Naive B cell (primary cell): Measurements from ENCODE around the gene CASP8AP2. TPM values are rescaled to one million over a fixed set of nuclear protein-coding genes. Genes with fewer than 3 reads are reported as not detected.
"Not testable (repeated sequence)": the region's sequence is repeated elsewhere in the genome, so short reads cannot be mapped to it uniquely, and the experiment has no call there.

ENCODE experiments used
- ATAC-seq, 2 donors: fragments of 150-1000 bp; cut with Tn5 transposase; 2 replicates each; pipeline ENCODE4 v1.10.0; 2021; ENCODE audit warnings: low read depth in 2 of 2, mild to moderate bottlenecking in 2 of 2, moderate library complexity in 2 of 2
- DNase-seq: peaks from one replicate; pipeline ENCODE4 v3.0.0; 2022
- H3K27ac Mint-ChIP-seq, 6 donors: one replicate each; pipeline ENCODE4 v1.8.0; 2020 to 2022; ENCODE audit warnings: mild to moderate bottlenecking in 6 of 6, mixed read lengths in 6 of 6, moderate library complexity in 5 of 6, inconsistent platforms in 2 of 6
- H3K27me3 Mint-ChIP-seq, 3 donors: one replicate each; pipeline ENCODE4 v1.8.0; 2021 to 2022; ENCODE audit warnings: mixed read lengths in 3 of 3, mild to moderate bottlenecking in 1 of 3
- H3K36me3 Mint-ChIP-seq, 2 donors: one replicate each; pipeline ENCODE4 v1.8.0; 2020 to 2022; ENCODE audit warnings: mixed read lengths in 2 of 2, inconsistent platforms in 1 of 2, mild to moderate bottlenecking in 1 of 2
- H3K4me1 Mint-ChIP-seq, 3 donors: one replicate each; pipeline ENCODE4 v1.8.0; 2020 to 2022; ENCODE audit warnings: mixed read lengths in 3 of 3, inconsistent platforms in 1 of 3, mild to moderate bottlenecking in 1 of 3, moderate library complexity in 1 of 3
- H3K4me3 Mint-ChIP-seq, 8 donors: one replicate each; pipeline ENCODE4 v1.8.0; 2020 to 2022; ENCODE audit warnings: mild to moderate bottlenecking in 8 of 8, mixed read lengths in 8 of 8, moderate library complexity in 8 of 8, inconsistent platforms in 2 of 8
- H3K9me3 Mint-ChIP-seq, 7 donors: one replicate each; pipeline ENCODE4 v1.8.0; 2020 to 2022; ENCODE audit warnings: mixed read lengths in 7 of 7, mild to moderate bottlenecking in 5 of 7, inconsistent platforms in 2 of 7, moderate library complexity in 1 of 7
- polyA plus RNA-seq, 6 donors: library from polyadenylated mRNA; unstranded; fragments of 300-500 nt; fragmentation: Illumina TruSeq; gene quantifications; one replicate each; pipeline ENCODE4 v1.2.3, GENCODE V29; 2021; ENCODE audit warnings: low read depth in 6 of 6

Gene CASP8AP2
- polyA plus RNA-seq, 6 donors from 2014 or later: 19.9 to 45.5 (median 33.2) TPM

DNA sequence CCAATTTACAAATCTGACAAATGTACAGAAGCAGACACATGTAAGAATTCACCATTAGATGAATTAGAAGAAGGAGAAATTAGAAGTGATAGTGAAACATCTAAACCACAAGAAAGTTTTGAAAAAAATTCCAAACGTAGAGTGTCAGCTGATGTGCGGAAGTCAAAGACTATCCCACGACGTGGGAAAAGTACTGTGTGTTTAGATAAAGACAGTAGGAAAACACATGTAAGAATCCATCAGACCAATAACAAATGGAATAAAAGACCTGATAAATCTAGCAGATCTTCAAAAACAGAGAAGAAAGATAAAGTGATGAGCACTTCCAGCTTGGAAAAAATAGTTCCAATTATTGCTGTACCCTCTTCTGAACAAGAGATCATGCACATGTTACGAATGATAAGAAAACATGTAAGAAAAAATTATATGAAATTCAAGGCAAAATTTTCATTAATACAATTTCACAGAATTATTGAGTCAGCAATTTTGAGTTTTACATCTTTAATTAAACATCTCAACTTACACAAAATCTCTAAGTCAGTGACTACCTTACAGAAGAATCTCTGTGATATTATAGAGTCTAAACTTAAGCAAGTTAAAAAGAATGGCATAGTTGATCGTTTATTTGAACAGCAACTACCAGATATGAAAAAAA is 36.5 kb downstream of the CASP8AP2 start:
- DNase-seq (no peak), ATAC-seq (no peak)
- Mint-ChIP-seq H3K27ac (no peak overlapping the region), H3K36me3 (peaks cover 23 to 29% of the 10 kb centered on the region in 2 donors), H3K9me3 (peaks cover 0 to 2% (median 0%) of the 10 kb centered on the region in 7 donors), H3K27me3 (no peaks in the 10 kb centered on the region), H3K4me1 (peaks cover 11 to 29% (median 12%) of the 10 kb centered on the region in 3 donors), H3K4me3 (no peak overlapping the region)

DNA sequence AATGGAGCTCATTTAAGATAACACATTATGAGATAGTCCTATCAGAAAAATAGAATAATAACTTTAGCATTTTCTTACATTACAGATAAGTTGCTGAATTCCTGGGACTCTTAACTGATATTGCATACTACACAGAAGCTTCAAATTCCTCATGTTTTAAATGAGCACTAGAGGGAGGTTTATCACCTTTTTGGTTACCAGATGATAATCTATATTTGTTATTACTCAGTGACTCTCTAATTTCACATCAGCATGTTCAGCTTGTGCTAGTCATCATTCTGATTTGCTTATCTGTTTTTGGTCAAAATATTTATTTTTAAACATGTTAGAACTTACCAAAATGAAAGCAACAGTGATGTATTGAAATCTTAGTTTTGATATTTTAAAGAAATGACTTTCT is 44.0 kb downstream of the CASP8AP2 start:
- H3K4me3 Mint-ChIP-seq: no peak overlapping the region
- H3K36me3 Mint-ChIP-seq: peaks cover 0 to 1% of the 10 kb centered on the region in 2 donors
- H3K27me3 Mint-ChIP-seq: no peaks in the 10 kb centered on the region
- no peak for ATAC-seq
- H3K4me1 Mint-ChIP-seq: peaks cover 0 to 4% (median 0%) of the 10 kb centered on the region in 3 donors
- no peak for DNase-seq
- H3K9me3 Mint-ChIP-seq: no peaks in the 10 kb centered on the region
- no peak overlapping the region for H3K27ac Mint-ChIP-seq

DNA sequence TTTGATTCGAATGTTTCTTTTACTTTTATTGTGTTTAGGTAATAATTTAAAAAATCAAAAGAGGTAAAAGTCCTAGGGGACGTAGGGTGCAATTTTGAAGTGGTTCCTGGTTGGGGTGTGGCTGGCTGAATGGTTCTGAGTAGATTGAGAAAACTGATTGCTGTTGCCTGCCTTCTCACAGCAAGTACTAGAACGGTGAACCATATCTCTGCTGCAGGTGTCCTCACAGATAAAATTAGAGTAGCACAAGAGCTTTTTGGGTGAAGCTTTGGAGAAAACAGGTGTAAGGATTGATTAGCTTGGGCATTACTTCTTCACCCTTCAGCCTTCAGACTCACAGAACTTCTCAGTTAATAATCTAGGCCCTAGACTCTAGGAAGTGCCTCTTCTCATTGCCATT is 44.8 kb downstream of the CASP8AP2 start:
- Mint-ChIP-seq H3K9me3 (no peaks in the 10 kb centered on the region), H3K27me3 (no peaks in the 10 kb centered on the region), H3K4me3 (no peak overlapping the region), H3K36me3 (no peaks in the 10 kb centered on the region), H3K27ac (peak overlapping the region in 1 of 6 donors; percentile 33), H3K4me1 (no peaks in the 10 kb centered on the region)
- no peak for ATAC-seq
- no peak for DNase-seq

DNA sequence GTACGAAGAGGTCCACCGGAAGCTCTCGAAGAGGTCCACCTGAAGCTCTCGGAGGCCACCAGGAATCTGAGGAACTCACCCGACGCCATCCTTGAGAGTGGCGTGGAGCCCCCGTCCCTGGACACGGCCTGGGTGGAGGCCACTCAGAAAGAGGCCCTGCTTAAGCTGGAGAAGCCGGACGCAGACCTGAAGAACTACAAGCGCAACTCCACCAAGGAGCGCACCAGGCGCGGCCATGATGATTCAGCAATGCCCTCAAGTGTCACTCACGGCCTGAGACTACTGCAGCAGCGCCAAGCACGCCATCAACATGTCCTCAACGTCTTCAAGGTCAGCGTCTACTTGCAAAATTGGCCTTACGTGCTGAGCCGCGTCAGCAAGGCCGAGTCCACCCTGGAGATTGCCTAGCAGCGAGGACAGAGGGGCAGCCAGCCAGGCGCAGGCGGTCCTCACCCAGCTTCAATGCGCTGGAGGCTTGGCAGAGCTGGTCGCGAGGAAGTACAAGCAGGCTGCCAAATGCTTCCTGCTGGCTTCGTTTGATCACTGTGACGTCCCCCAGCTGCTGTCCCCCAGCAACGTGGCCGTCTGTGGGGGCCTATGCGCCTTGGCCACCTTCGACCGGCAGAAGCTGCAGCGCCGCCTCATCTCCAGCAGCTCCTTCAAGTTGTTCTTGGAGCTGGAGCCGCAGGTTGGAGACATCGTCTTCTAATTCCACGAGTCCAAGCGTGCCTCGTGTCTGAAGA is 56.9 kb downstream of the CASP8AP2 start:
- no peak for DNase-seq
- H3K27me3 Mint-ChIP-seq: peaks cover 16 to 29% (median 22%) of the 10 kb centered on the region in 3 donors
- no peak overlapping the region for H3K4me3 Mint-ChIP-seq
- no peaks in the 10 kb centered on the region for H3K36me3 Mint-ChIP-seq
- peaks cover 0 to 2% (median 0%) of the 10 kb centered on the region in 7 donors for H3K9me3 Mint-ChIP-seq
- H3K27ac Mint-ChIP-seq: no peak overlapping the region
- H3K4me1 Mint-ChIP-seq: peaks cover 3 to 14% (median 8%) of the 10 kb centered on the region in 3 donors
- ATAC-seq: no peak

DNA sequence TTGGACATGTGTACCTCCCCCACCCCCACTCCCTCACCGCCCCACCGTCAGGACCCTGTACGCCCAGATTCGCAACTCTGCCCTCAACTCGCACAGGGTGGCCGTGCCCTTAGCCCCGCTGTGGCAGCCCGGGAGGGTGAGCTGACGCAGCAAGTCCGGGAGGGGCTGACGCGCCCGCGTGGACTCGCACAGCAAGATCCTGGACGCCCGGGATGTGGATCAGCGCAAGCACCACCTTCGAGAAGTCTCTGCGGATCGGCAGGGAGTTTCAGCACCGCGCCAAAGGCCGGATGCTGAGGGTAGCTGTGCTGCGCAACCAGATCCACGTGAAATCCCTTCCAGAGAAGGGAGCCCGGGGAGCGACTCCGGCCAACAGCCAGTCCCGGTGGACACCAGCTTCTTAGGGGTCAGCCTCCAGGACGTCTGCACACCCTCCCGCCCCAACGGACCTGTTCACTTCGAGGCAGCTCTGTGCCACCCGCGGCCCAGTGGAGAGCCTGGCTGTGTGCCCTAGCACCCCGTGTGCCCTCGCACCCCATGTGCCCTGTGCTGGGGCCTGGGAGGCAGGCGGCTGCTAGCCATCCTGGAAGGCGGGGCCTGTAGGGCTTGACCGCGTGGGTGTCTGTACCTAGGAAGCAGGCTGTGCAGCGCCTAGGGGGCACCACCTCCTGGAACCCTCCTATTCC is 57.9 kb downstream of the CASP8AP2 start:
- peak in 1 of 2 donors; percentile 40 for ATAC-seq
- H3K36me3 Mint-ChIP-seq: no peaks in the 10 kb centered on the region
- peaks cover 0 to 2% (median 0%) of the 10 kb centered on the region in 7 donors for H3K9me3 Mint-ChIP-seq
- peaks cover 21 to 35% (median 25%) of the 10 kb centered on the region in 3 donors for H3K27me3 Mint-ChIP-seq
- H3K27ac Mint-ChIP-seq: no peak overlapping the region
- H3K4me1 Mint-ChIP-seq: peaks cover 6 to 18% (median 11%) of the 10 kb centered on the region in 3 donors
- DNase-seq: no peak
- no peak overlapping the region for H3K4me3 Mint-ChIP-seq

DNA sequence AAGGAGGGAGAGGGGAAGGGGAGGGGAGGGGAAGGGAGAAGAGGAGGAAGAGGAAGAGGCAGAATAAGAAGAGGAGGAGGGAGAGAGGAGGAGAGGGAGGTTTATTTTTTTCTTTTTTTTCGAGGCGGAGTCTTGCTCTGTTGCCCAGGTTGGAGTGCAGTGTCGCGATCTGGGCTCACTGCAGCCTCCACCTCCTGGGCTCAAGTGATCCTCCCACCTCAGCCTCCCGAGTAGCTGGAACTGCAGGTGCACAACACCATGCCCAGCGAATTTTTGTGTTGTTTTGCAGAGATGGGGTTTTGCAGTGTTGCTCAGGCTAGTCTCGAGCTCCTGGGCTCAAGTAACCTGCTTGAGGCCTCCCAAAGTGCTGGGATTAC is 58.4 kb downstream of the CASP8AP2 start:
- ATAC-seq: no peak
- no peak for DNase-seq
- Mint-ChIP-seq H3K9me3 (peaks cover 0 to 2% (median 0%) of the 10 kb centered on the region in 7 donors), H3K36me3 (no peaks in the 10 kb centered on the region), H3K27ac (no peak overlapping the region), H3K4me3 (no peak overlapping the region), H3K27me3 (peaks cover 25 to 40% (median 26%) of the 10 kb centered on the region in 3 donors), H3K4me1 (peaks cover 6 to 18% (median 11%) of the 10 kb centered on the region in 3 donors)

DNA sequence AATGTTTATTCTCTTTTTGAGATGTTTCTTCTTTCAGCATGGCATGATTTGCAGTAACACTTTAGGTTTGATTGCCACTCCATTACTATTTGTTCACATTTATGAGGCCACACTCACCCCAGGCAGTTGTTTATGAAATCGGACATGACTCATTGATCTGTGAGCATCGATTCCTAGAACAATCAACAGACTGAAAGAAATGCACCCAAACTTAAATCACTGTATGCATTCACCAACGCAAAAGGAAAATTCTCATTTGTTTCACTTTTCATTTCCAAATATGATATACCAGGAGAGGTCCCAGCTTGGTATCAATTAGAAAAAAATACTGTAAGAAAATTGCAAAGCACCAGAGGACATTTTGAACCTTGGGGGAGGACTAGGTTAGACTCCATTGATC is 59.2 kb downstream of the CASP8AP2 start:
- H3K9me3 Mint-ChIP-seq: peaks cover 0 to 2% (median 0%) of the 10 kb centered on the region in 7 donors
- no peak overlapping the region for H3K27ac Mint-ChIP-seq
- no peaks in the 10 kb centered on the region for H3K36me3 Mint-ChIP-seq
- H3K4me3 Mint-ChIP-seq: no peak overlapping the region
- H3K4me1 Mint-ChIP-seq: peaks cover 6 to 18% (median 11%) of the 10 kb centered on the region in 3 donors
- no peak for ATAC-seq
- no peak for DNase-seq
- H3K27me3 Mint-ChIP-seq: peaks cover 32 to 47% (median 34%) of the 10 kb centered on the region in 3 donors

DNA sequence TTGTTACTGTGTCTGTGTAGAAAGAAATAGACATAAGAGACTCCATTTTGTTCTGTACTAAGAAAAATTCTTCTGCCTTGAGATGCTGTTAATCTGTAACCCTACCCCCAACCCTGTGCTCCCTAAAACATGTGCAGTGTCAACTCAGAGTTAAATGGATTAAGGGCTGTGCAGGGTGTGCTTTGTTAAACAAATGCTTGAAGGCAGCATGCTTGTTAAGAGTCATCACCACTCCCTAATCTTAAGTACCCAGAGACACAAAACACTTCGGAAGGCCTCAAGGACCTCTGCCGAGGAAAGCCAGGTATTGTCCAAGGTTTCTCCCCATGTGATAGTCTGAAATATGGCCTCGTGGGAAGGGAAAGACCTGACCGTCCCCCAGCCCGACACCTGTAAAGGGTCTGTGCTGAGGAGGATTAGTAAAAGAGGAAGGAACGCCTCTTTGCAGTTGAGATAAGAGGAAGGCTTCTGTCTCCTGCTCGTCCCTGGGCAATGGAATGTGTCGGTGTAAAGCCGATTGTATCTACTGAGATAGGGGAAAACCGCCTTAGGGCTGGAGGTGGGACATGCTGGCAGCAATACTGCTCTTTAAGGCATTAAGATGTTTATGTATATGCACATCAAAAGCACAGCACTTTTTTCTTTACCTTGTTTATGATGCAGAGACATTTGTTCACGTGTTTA is 61.3 kb downstream of the CASP8AP2 start:
- peaks cover 6 to 18% (median 11%) of the 10 kb centered on the region in 3 donors for H3K4me1 Mint-ChIP-seq
- not testable (repeated sequence) for H3K27ac Mint-ChIP-seq, ATAC-seq, H3K36me3 Mint-ChIP-seq, DNase-seq, H3K9me3 Mint-ChIP-seq
- H3K27me3 Mint-ChIP-seq: peaks cover 45 to 61% (median 51%) of the 10 kb centered on the region in 3 donors
- peak overlapping the region in 1 of 8 donors; percentile 9 for H3K4me3 Mint-ChIP-seq

DNA sequence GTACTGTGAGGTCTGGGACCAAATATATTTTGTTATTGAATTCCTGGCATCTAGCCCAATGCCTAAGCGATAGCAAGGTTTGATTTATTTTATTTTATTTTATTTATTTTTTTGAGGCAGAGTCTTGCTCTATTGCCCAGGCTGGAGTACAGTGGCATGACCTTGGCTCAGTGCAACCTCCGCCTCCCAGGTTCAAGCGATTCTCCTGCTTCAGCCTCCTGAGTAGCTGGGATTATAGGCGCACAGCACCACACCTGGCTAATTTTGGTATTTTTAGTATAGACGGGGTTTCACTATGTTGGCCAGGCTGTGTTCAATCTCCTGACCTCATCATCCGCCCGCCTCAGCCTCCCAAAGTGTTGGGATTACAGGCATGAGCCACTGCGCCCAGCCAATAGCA is 62.9 kb downstream of the CASP8AP2 start:
- not testable (repeated sequence) for H3K4me3 Mint-ChIP-seq, H3K36me3 Mint-ChIP-seq, DNase-seq, ATAC-seq, H3K27ac Mint-ChIP-seq, H3K9me3 Mint-ChIP-seq
- Mint-ChIP-seq H3K27me3 (peaks cover 54 to 63% (median 60%) of the 10 kb centered on the region in 3 donors), H3K4me1 (peaks cover 6 to 15% (median 11%) of the 10 kb centered on the region in 3 donors)

DNA sequence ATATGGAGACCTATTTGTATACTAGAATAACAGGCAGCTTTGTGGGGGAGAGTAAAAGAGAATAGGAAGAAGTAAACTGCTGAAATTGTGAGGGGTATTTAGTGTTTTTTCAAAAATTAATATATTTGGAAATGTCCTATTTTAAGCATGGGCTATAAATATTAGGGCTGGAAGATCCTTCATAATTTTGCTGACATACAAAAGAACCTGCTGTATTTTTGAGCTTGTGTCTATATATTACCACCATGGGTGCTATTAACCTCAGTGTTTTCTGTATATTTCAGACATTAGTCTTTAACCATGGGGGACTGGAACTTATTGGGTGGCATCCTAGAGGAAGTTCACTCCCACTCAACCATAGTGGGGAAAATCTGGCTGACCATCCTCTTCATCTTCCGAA is 64.5 kb downstream of the CASP8AP2 start, which contains the start of gene GJA10:
Gene GJA10, plus strand, starts transcription at position 301 of the 400 bp plus-strand sequence. Its CDS starts 0 bp downstream, at position 301.
- Mint-ChIP-seq H3K9me3 (no peaks in the 10 kb centered on the region), H3K27ac (no peak within 1 kb of the TSS), H3K4me1 (peaks cover 6 to 12% (median 11%) of the 10 kb centered on the region in 3 donors), H3K4me3 (no peak within 1 kb of the TSS), H3K27me3 (peaks cover 48 to 63% (median 52%) of the 10 kb centered on the region in 3 donors), H3K36me3 (no peaks in the 10 kb centered on the region)
- DNase-seq (no peak), ATAC-seq (no peak)

DNA sequence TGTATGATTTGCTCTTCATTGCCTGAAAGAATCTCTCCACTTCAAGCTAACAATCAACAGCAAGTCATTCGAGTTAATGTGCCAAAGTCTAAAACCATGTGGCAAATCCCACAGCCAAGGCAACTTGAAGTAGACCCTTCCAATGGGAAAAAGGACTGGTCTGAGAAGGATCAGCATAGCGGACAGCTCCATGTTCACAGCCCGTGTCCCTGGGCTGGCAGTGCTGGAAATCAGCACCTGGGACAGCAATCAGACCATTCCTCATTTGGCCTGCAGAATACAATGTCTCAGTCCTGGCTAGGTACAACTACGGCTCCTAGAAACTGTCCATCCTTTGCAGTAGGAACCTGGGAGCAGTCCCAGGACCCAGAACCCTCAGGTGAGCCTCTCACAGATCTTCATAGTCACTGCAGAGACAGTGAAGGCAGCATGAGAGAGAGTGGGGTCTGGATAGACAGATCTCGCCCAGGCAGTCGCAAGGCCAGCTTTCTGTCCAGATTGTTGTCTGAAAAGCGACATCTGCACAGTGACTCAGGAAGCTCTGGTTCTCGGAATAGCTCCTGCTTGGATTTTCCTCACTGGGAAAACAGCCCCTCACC is 65.7 kb downstream of the CASP8AP2 start:
- Mint-ChIP-seq H3K4me3 (no peak overlapping the region), H3K9me3 (no peaks in the 10 kb centered on the region), H3K4me1 (peaks cover 6 to 12% (median 11%) of the 10 kb centered on the region in 3 donors), H3K27me3 (peaks cover 52 to 57% (median 53%) of the 10 kb centered on the region in 3 donors), H3K36me3 (no peaks in the 10 kb centered on the region), H3K27ac (no peak overlapping the region)
- DNase-seq (no peak), ATAC-seq (no peak)

DNA sequence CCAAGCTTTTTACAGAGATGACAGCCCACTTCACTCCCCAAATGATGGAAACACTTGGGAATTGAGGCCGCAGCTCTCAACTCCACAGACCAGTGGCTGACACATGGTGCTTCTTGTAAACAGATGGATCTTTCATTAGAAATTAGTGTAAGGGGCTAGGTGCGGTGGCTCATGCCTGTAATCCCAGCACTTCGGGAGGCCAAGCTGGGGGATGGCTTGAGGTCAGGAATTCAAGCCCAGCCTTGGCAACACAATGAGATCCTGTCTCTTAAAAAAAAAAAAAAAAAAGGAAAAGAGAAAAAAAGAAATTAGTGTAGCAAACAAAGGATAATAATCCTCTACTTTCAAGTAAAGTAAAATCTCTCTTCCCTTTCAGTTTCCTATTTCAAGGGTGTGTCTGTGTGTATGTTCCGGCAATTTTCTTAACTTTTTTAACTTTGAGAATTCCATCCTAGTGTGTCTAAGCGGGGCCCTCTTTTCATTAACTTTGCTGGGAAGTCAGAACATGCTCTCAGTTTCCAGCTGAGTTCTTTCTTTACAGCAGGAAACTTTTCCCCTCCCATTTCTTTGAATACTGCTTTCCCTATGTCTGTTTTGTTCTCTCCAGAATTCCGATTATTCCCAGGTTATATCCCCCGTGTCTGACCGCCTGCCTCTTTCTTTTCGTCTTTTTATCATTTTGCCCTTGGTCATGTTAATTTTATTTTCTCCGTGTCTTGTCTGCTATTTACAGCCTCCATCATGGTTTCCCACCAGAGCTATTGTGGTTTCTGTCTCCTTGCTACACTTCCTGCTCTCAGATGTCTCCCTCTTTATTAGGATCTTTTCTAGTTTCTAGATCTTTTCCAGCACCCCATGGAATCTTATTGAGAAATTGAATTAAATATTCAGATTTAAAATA is 80.6 kb downstream of the CASP8AP2 start:
- peaks cover 7 to 26% (median 16%) of the 10 kb centered on the region in 3 donors for H3K27me3 Mint-ChIP-seq
- DNase-seq, H3K4me1 Mint-ChIP-seq, ATAC-seq, H3K27ac Mint-ChIP-seq, H3K4me3 Mint-ChIP-seq: not testable (repeated sequence)
- peaks cover 0 to 11% (median 6%) of the 10 kb centered on the region in 7 donors for H3K9me3 Mint-ChIP-seq
- peaks cover 6 to 12% of the 10 kb centered on the region in 2 donors for H3K36me3 Mint-ChIP-seq
